Pancreas (tissue), 10 donors: ENCODE data around the gene PHF2. TPM values are rescaled to one million over a fixed set of nuclear protein-coding genes. Genes with fewer than 3 reads are reported as not detected.
A peak's percentile ranks its signal among the peaks of the same experiment; 100 is the strongest.

Experiments
- ATAC-seq, 4 donors: fragments of 200-7000 bp; cut with Tn5 transposase; one replicate each; pipeline versions ENCODE4 v1.8.0 to v1.9.1; 2020; ENCODE audit warnings: mild to moderate bottlenecking in 4 of 4, moderate library complexity in 4 of 4
- DNase-seq, 6 donors: peaks; one replicate each; pipeline ENCODE4 v3.0.0-alpha.2; 2020
- FAIRE-seq: peaks from 2 replicates; lab custom pipeline; 2012; peaks lifted over from hg19 to GRCh38; lab: Jason Lieb, UNC
- H3K27ac ChIP-seq, 4 donors: fragments of 200-600 bp; sonication (generic); 1 replicate in 3 of 4; 2 replicates in 1 of 4; pipeline versions ENCODE4 v1.5.0 to v1.8.0; 2020
- H3K27me3 ChIP-seq, 4 donors: fragments of 200-600 bp; one replicate each; pipeline ENCODE4 v1.8.0; 2021
- H3K36me3 ChIP-seq, 3 donors: fragments of 200-600 bp; sonication (generic) in 1 of 3; one replicate each; pipeline versions ENCODE4 v1.5.0 to v1.8.0; 2020 to 2021
- H3K4me1 ChIP-seq, 3 donors: fragments of 200-600 bp; one replicate each; pipeline ENCODE4 v1.8.0; 2021
- H3K4me3 ChIP-seq, 4 donors: fragments of 200-600 bp; sonication (generic) in 2 of 4; one replicate each; pipeline versions ENCODE4 v1.5.0 to v1.8.0; 2020 to 2021
- H3K9me3 ChIP-seq, 4 donors: fragments of 200-600 bp; one replicate each; pipeline ENCODE4 v1.8.0; 2021
- WGBS, 2 donors: extraction: QIAGEN DNeasy Blood & Tissue Kit; methylation state at CpG; one replicate each; pipeline ENCODE4 v1.1.7; 2013; 5-methylcytosine and 5-hydroxymethylcytosine counted together
- intact Hi-C, 3 donors: fragments of 100-400 bp; cut with DNase I; formaldehyde crosslinking; loops; one replicate each; pipeline versions ENCODE4 v1.11.1 to v1.14.2; 2022
- polyA plus RNA-seq, 2 donors: library from polyadenylated mRNA; stranded (reverse); fragments of 200-250 nt; gene quantifications; one replicate each; pipeline ENCODE4 v1.2.3, GENCODE V29; 2013
- total RNA-seq, 6 donors: library from RNA; stranded (reverse); fragmentation: NEBNext Ultra II Directional in 4 of 6; extraction: Animal tissue kit (Norgen Biotek cat#: 25700) in 4 of 6; gene quantifications; one replicate each; pipeline versions ENCODE4 v1.2.1 to v1.2.4, GENCODE V29; 2021 to 2023
- TF ChIP-seq, protein P1 (sequence below), 4 donors: fragments of 200-600 bp; sonication (generic) in 3 of 4; IDR thresholded peaks; one replicate each; pipeline versions ENCODE4 v1.5.0 to v1.8.0; 2021; ENCODE audit warnings: antibody characterized with exemption in 4 of 4
- donor health status: healthy with polysubstance abuse.
- donor health status: DM: no; HTN: no; CAD: no; lungs with moderate emphysema.
- donor health status: DM: no; HTN: no; CAD: no.
- donor health status: control.
- donor health status: control.
- donor health status: Bipolar disorder and iron deficiency.
- donor health status: DM: yes; HTN: yes; CAD: no.
- donor health status: DM: no; HTN: no; CAD: no.
- donor health status: DM: no; HTN: no; CAD: no.
- donor health status: DM: yes; HTN: yes; CAD: no.

PHF2 gene
- total and polyA plus RNA-seq, 8 donors, result 10.8 to 24.8 (median 12.7) TPM

DNA sequence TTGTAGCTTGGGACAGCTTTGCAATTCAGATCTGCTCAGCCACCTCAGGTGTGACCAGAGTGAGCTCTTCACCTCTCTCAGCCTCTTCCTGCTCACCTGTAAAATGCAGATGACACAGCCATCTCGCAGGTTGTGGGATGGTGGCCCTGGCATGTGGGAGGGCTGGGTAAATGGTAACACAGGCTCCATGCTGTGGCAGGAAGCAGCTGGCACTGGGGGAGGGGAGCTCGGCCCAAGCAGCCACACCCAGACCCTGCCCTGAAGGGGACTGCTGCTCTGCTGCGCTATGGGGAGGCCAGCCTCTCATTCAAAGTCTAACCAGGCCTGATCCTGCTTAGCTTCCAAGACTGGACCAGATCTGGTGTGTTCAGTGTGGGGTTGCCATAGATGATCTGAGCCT is 24.1 kb downstream of the PHF2 start:
- Histone ChIP-seq H3K27me3 (no peaks in the 10 kb centered on the region), H3K4me3 (no peak overlapping the region), H3K4me1 (peaks cover 0 to 4% (median 0%) of the 10 kb centered on the region in 3 donors), H3K27ac (no peak overlapping the region), H3K36me3 (no peaks in the 10 kb centered on the region), H3K9me3 (no peaks in the 10 kb centered on the region)
- FAIRE-seq (no peak), ATAC-seq (peak in 3 of 4 donors; percentile 26 to 48 (median 33)), DNase-seq (no peak)
- intact Hi-C loops, result no loop called here
- TF ChIP-seq, protein P1, sequence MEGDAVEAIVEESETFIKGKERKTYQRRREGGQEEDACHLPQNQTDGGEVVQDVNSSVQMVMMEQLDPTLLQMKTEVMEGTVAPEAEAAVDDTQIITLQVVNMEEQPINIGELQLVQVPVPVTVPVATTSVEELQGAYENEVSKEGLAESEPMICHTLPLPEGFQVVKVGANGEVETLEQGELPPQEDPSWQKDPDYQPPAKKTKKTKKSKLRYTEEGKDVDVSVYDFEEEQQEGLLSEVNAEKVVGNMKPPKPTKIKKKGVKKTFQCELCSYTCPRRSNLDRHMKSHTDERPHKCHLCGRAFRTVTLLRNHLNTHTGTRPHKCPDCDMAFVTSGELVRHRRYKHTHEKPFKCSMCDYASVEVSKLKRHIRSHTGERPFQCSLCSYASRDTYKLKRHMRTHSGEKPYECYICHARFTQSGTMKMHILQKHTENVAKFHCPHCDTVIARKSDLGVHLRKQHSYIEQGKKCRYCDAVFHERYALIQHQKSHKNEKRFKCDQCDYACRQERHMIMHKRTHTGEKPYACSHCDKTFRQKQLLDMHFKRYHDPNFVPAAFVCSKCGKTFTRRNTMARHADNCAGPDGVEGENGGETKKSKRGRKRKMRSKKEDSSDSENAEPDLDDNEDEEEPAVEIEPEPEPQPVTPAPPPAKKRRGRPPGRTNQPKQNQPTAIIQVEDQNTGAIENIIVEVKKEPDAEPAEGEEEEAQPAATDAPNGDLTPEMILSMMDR (IDR thresholded peaks at IDR 0.05), result no peak
- 55 to 61% methylated on average over 3 of the region's 3 CpGs for WGBS, 2 donors

DNA sequence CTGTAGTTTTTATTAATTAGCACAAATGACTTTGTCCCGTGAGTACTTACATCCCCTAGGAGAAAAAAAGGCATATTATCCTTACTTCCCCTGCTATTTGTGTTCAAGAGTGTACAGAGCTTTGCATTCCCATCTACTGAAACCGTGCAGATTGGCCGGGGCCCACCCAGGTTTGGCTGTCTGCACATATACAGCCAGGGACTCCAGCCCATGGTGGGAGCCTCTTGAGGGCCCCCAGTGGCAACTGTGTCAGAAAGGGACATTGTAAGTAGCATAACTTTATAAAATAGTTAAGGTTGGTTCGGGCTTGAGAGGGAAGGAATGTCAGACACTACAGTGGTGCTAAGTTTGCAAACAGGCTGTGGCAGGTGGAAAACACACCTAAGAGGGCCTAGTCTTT is 24.7 kb downstream of the PHF2 start:
- DNase-seq (no peak), ATAC-seq (no peak), FAIRE-seq (no peak)
- intact Hi-C loops, result no loop called here
- Histone ChIP-seq H3K27me3 (no peaks in the 10 kb centered on the region), H3K4me1 (peaks cover 0 to 4% (median 0%) of the 10 kb centered on the region in 3 donors), H3K9me3 (no peaks in the 10 kb centered on the region), H3K27ac (no peak overlapping the region), H3K4me3 (no peak overlapping the region), H3K36me3 (no peaks in the 10 kb centered on the region)
- TF ChIP-seq, protein P1 (IDR thresholded peaks at IDR 0.05), result no peak
- 83 to 90% methylated on average over 4 of the region's 4 CpGs for WGBS, 2 donors

DNA sequence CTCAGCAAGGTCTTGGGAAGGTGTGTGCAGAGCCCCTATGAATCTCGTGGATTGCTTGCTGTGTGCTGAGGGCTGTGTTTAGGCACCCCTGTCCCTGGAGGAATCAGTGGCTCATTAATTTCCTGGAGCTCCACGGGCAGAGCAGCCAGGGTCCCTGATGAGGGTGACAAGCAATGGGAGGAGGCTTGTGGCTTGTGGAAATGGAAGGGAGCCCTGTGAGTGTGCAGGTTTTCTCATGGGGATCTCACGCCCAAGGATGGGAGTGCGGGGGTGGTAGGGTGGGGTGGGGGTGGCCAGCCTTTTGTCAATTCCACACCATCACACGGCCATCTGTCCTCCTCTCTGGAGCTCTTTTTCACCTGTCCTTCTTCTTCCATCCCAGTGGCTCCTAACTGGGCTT is 25.3 kb downstream of the PHF2 start:
- no peak for FAIRE-seq
- intact Hi-C loops, result no loop called here

DNA sequence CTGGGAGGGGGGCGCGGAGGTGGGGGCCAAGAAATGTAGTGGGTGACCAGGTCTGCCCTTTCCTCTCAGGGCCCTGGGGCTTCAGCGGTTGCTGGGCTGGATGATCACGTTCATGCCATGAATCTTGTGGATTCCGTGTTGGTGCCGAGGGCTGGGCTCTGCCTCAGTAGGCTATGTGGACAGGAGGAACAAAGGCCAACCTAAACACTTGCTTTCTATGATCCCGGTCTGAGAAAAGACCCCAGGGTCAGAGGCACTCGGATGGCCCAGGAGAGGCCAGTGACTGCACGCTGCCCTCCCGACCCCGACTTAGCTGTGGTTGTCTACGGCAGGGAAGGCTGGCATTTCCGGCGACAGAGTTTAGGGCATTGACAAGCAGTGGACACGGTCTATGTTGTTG is 26.6 kb downstream of the PHF2 start:
- Histone ChIP-seq H3K4me1 (peaks cover 0 to 4% (median 0%) of the 10 kb centered on the region in 3 donors), H3K27me3 (no peaks in the 10 kb centered on the region), H3K9me3 (no peaks in the 10 kb centered on the region), H3K36me3 (no peaks in the 10 kb centered on the region), H3K27ac (no peak overlapping the region), H3K4me3 (no peak overlapping the region)
- no peak for FAIRE-seq
- 94 to 95% methylated on average over 15 of the region's 15 CpGs for WGBS, 2 donors
- TF ChIP-seq, protein P1 (IDR thresholded peaks at IDR 0.05), result no peak
- ATAC-seq, result no peak
- intact Hi-C loops, result no loop called here
- no peak for DNase-seq

More for the DNA sequence above, 25.3 kb downstream of the PHF2 start:
- Histone ChIP-seq H3K4me3 (no peak overlapping the region), H3K9me3 (no peaks in the 10 kb centered on the region), H3K27ac (no peak overlapping the region), H3K36me3 (no peaks in the 10 kb centered on the region), H3K27me3 (no peaks in the 10 kb centered on the region), H3K4me1 (peaks cover 0 to 4% (median 0%) of the 10 kb centered on the region in 3 donors)
- WGBS, 2 donors, result 78 to 80% methylated on average over 5 of the region's 5 CpGs
- DNase-seq (no peak), ATAC-seq (no peak)
- TF ChIP-seq, protein P1 (IDR thresholded peaks at IDR 0.05), result no peak

DNA sequence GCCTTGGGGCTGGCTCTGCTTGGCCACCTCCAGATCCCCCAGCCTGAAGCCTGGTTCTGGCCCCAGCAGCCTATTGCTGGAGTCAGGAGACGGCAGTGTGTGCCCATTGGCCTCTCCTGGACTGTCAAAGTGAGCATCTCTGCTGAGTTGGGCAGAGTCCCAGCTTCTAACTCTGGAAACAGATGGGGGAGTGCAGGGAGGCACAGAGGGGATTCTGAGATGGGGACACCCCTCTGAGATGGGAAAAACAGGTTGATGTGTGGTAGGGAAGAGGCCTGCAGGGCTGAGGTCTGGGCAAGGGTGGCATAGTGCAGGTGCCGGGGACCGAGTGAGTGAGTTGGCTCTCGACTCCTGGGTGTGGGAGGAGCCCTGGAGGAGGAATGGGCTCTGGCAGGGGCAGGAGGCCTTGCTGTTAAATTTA is 27.5 kb downstream of the PHF2 start:
- ATAC-seq (no peak), FAIRE-seq (no peak), DNase-seq (no peak)
- Histone ChIP-seq H3K27ac (no peak overlapping the region), H3K9me3 (no peaks in the 10 kb centered on the region), H3K4me3 (no peak overlapping the region), H3K36me3 (no peaks in the 10 kb centered on the region), H3K27me3 (no peaks in the 10 kb centered on the region), H3K4me1 (peaks cover 0 to 4% (median 0%) of the 10 kb centered on the region in 3 donors)
- TF ChIP-seq, protein P1 (IDR thresholded peaks at IDR 0.05), result no peak
- intact Hi-C loops, result no loop called here
- WGBS, 2 donors, result 81 to 91% methylated on average over 4 of the region's 4 CpGs
